Suprapubic skin (tissue), 3 donors: ENCODE results near the gene EPS8L1.

Experiments
- CTCF ChIP-seq, 2 donors: fragments of 200-600 bp in 1 of 2; fragments of 450-650 bp in 1 of 2; sonication (generic) in 1 of 2; IDR thresholded peaks; one replicate each; pipeline ENCODE4 v1.5.1; 2016 to 2019; ENCODE audit warnings: antibody characterized with exemption in 2 of 2, mild to moderate bottlenecking in 1 of 2, moderate library complexity in 1 of 2
- POLR2AphosphoS5 ChIP-seq, 3 donors: sonication (generic); formaldehyde crosslinking; IDR thresholded peaks; one replicate each; pipeline ENCODE4 v1.6.1; 2017; ENCODE audit warnings: antibody characterized with exemption in 3 of 3

- TF ChIP-seq CTCF (IDR thresholded peaks at IDR 0.05) (no peak), POLR2AphosphoS5 (IDR thresholded peaks at IDR 0.05) (no peak)
Observed at GRCh38 chr19:55085923-55086715, 10.4 kb downstream of the EPS8L1 start.
